ENCODE results near the gene FOXD1.
A peak's percentile ranks its signal among the peaks of the same experiment; 100 is the strongest.

- TF ChIP-seq CTCF (IDR thresholded peaks at IDR 0.05): peak; percentile 76
- TF ChIP-seq EZH2 (IDR thresholded peaks at IDR 0.05): no peak
- TF ChIP-seq EZH2phosphoT487 (IDR thresholded peaks at IDR 0.05): no peak
These were observed 5.9 kb upstream of the FOXD1 start for GRCh38 chr5:73454379-73455036.

All from neural progenitor cell (in vitro differentiated cells).